Measurements from ENCODE around the gene CANX. TPM values are rescaled to one million over a fixed set of nuclear protein-coding genes. Genes with fewer than 3 reads are reported as not detected.
A peak's percentile ranks its signal among the peaks of the same experiment; 100 is the strongest.

CANX gene
- total and polyA plus RNA-seq, 9 of the 15 experiments (the other 6 are each of a cell fraction or from before 2014, with no cell fraction given) = 155 to 893 (median 589) TPM

DNA sequence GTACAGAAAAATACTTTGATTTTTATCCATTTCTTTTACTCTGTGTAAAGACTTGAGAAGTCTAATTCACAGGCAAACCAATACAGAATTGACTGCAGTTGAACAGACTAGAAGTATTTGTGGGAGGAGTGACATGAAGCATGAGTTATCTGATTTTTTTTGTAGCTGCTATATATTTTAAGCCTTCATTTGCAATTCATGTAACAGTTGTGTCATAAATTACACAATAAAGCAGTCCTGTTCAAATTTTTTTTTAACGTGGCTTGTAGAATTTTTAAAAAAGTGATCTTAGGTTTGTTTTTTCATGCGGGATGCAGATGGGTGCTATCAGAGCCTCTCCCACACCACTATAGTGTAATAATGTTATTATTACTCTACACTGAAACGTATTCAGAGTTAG lies 31.0 kb downstream of the CANX start:
- H2AFZ ChIP-seq (ENCODE audit: low read depth, low read length) = no peak overlapping the region
- WGBS (ENCODE audit: insufficient coverage, low coverage, missing lambda C conversion rate) = 57% methylated on average over 3 of the region's 3 CpGs
- no peak for DNase-seq (ENCODE audit: extremely low read depth in 1 of 4, low spot score in 3 of 4)
- H3K27ac ChIP-seq (ENCODE audit: extremely low read depth, low read depth, low read length) = no peak overlapping the region
- in situ Hi-C loops (cut with MboI) (no loop called here), intact Hi-C loops (cut with micrococcal nuclease) (no loop called here)
- no peak for FAIRE-seq
- H3K4me3 ChIP-seq = no peak overlapping the region
- BruUV-seq (replicated peaks) = no TSS peak
- POLR2A ChIA-PET = interaction anchor here (0.6 to 2.7 kb wide), 6 partner anchors 9 to 48 kb away, joined by 3 to 14 read pairs (median 6); no protein-coding TSS in a partner anchor
- CTCF ChIA-PET (ENCODE audit: low intra/inter-chr PET ratio) = no interaction called here
- ATAC-seq = no peak
- H3K9me3 ChIP-seq (replicated peaks; ENCODE audit: control insufficient read depth, insufficient read depth, low read depth, low read length) = no peaks in the 10 kb centered on the region
- H3K79me2 ChIP-seq (ENCODE audit: control insufficient read depth, insufficient read depth, low read length) = peaks cover 21% of the 10 kb centered on the region
- H3K27me3 ChIP-seq (ENCODE audit: control insufficient read depth in 2 of 2, insufficient read depth in 2 of 2, low read length in 2 of 2) = no peaks in the 10 kb centered on the region
- peaks cover 13 to 18% of the 10 kb centered on the region in 2 experiments for H3K4me1 ChIP-seq (replicated peaks in 1 of 2; ENCODE audit: control insufficient read depth in 2 of 2, insufficient read depth in 2 of 2, low read length in 2 of 2)
- H3K36me3 ChIP-seq (ENCODE audit: control insufficient read depth, insufficient read depth, low read length) = peaks cover 69% of the 10 kb centered on the region
- H3K9me1 ChIP-seq (ENCODE audit: control insufficient read depth, insufficient read depth, low read length) = no peaks in the 10 kb centered on the region
- H3K9ac ChIP-seq (ENCODE audit: insufficient read depth in 1 of 2, low read depth in 2 of 2, low read length in 2 of 2) = no peak overlapping the region
- no peak overlapping the region for H3K4me2 ChIP-seq (ENCODE audit: insufficient read depth, low read length)
- no peaks in the 10 kb centered on the region for H4K20me1 ChIP-seq (replicated peaks; ENCODE audit: control insufficient read depth, insufficient read depth, low read length)
- TF ChIP-seq MEIS2 (IDR thresholded peaks at IDR 0.05; ENCODE audit: partially characterized antibody) (peak; percentile 25), PKNOX1 (IDR thresholded peaks at IDR 0.05) (peak; percentile 25; the same call in 1 of the 2 replicates), HMGXB4 (CRISPR knock-in tag; IDR thresholded peaks at IDR 0.05) (no peak), CEBPB (tag; IDR thresholded peaks at IDR 0.05) (peak; percentile 44), NR3C1 (CRISPR knock-in tag; IDR thresholded peaks at IDR 0.05) (no peak)
- TF ChIP-seq, protein P1, sequence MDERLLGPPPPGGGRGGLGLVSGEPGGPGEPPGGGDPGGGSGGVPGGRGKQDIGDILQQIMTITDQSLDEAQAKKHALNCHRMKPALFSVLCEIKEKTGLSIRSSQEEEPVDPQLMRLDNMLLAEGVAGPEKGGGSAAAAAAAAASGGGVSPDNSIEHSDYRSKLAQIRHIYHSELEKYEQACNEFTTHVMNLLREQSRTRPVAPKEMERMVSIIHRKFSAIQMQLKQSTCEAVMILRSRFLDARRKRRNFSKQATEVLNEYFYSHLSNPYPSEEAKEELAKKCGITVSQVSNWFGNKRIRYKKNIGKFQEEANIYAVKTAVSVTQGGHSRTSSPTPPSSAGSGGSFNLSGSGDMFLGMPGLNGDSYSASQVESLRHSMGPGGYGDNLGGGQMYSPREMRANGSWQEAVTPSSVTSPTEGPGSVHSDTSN (CRISPR knock-in tag; IDR thresholded peaks at IDR 0.05; ENCODE audit: low read depth) = no peak
- TF ChIP-seq, protein P1 (tag; conservative IDR thresholded peaks at IDR 0.05; ENCODE audit: low read depth) = peak; percentile 50; the same call in 1 of the 2 replicates
